GM12878 (cell line): ENCODE measurements around the gene GNAI2. TPM values are rescaled to one million over a fixed set of nuclear protein-coding genes. Genes with fewer than 3 reads are reported as not detected.

Experiments used
- ATAC-seq: fragments of 200-7000 bp; cut with Tn5 transposase; 3 replicates; pipeline ENCODE4 v1.9.1; 2020; ENCODE audit warnings: mild to moderate bottlenecking, moderate library complexity
- BruUV-seq: library from RNA; stranded (reverse); fragments of 400-500 nt; replicated peaks from 2 replicates; lab custom pipeline; 2021; lab: Mats Ljungman, UMichigan
- CTCF ChIA-PET: fragments of 300-600 bp; sonication (Branson Sonifier 250); formaldehyde crosslinking; extraction: SDS; loops from one replicate; lab custom pipeline; 2021; ENCODE audit warnings: inconsistent platforms; lab: Yijun Ruan, JAX
- POLR2A ChIA-PET: fragments of 350-600 bp; formaldehyde crosslinking; extraction: SDS; loops from one replicate; lab custom pipeline; 2021; ENCODE audit warnings: inconsistent platforms; lab: Charles Lee
- RAD21 ChIA-PET: fragments of 300-600 bp; sonication (Branson Sonifier 250); formaldehyde crosslinking; loops from one replicate; lab custom pipeline; 2023; ENCODE audit warnings: antibody characterized with exemption; ENCODE audit not compliant: unreplicated experiment; lab: Charles Lee
- SMC1A ChIA-PET: fragments of 300-600 bp; sonication (Branson Sonifier 250); formaldehyde crosslinking; loops from one replicate; lab custom pipeline; 2023; ENCODE audit not compliant: unreplicated experiment, uncharacterized antibody; lab: Charles Lee
- DNase-seq: peaks from one replicate; pipeline ENCODE4 v3.0.0-alpha.2; 2011; ENCODE audit warnings: low read depth, low spot score
- FAIRE-seq: peaks from 3 replicates; lab custom pipeline; 2011; peaks lifted over from hg19 to GRCh38; lab: Jason Lieb, UNC
- H2AFZ ChIP-seq: 2 replicates; pipeline ENCODE4 v1.6.0; 2011; ENCODE audit warnings: low read depth, low read length, control low read depth; ENCODE audit not compliant: control insufficient read depth
- H3K27ac ChIP-seq: 2 replicates; pipeline ENCODE4 v1.5.1; 2011; ENCODE audit warnings: control low read depth; ENCODE audit not compliant: control insufficient read depth, insufficient read depth
- H3K27me3 ChIP-seq, 2 experiments: replicated peaks in 1 of 2; 2 replicates each; pipeline versions ENCODE4 v1.6.0 to v1.6.1; 2011; ENCODE audit warnings: low read length in 1 of 2; ENCODE audit not compliant: control insufficient read depth in 2 of 2, insufficient read depth in 2 of 2
- H3K36me3 ChIP-seq, 2 experiments: 2 replicates each; pipeline ENCODE4 v1.5.1; 2011; ENCODE audit warnings: low read length in 1 of 2; ENCODE audit not compliant: control insufficient read depth in 2 of 2, insufficient read depth in 2 of 2
- H3K4me1 ChIP-seq: 2 replicates; pipeline ENCODE4 v1.6.1; 2011; ENCODE audit warnings: mild to moderate bottlenecking, low read length, moderate library complexity, mixed read lengths; ENCODE audit not compliant: control insufficient read depth, insufficient read depth
- H3K4me2 ChIP-seq: 2 replicates; pipeline ENCODE4 v1.6.0; 2011; ENCODE audit warnings: control low read depth; ENCODE audit not compliant: control insufficient read depth, insufficient read depth
- H3K4me3 ChIP-seq: fragments of 200-600 bp; sonication (generic); 2 replicates; pipeline ENCODE4 v1.5.1; 2016
- H3K79me2 ChIP-seq: 2 replicates; pipeline ENCODE4 v1.6.0; 2011; ENCODE audit warnings: low read length; ENCODE audit not compliant: control insufficient read depth, insufficient read depth
- H3K9ac ChIP-seq: 2 replicates; pipeline ENCODE4 v1.8.0; 2011; ENCODE audit warnings: low read length, control low read depth, mixed read lengths; ENCODE audit not compliant: control insufficient read depth, insufficient read depth
- H3K9me3 ChIP-seq: replicated peaks from 3 replicates; pipeline ENCODE4 v1.5.1; 2011; ENCODE audit warnings: mild to moderate bottlenecking, low read length; ENCODE audit not compliant: control insufficient read depth, insufficient read depth
- H4K20me1 ChIP-seq: 2 replicates; pipeline ENCODE4 v1.6.0; 2011; ENCODE audit not compliant: control insufficient read depth, insufficient read depth
- ASH2L ChIP-seq: fragments of 300-600, 200-600 bp; sonication (generic); IDR thresholded peaks from 2 replicates; pipeline ENCODE4 v1.6.1; 2017; ENCODE audit warnings: low read depth, mild to moderate bottlenecking, borderline replicate concordance
- CBX5 ChIP-seq: sonication (generic); IDR thresholded peaks from 2 replicates; pipeline ENCODE4 v1.6.1; 2016; ENCODE audit warnings: low read depth, moderate library complexity, mild to moderate bottlenecking, inconsistent platforms
- KAT2A ChIP-seq: conservative IDR thresholded peaks from 2 replicates; pipeline ENCODE4 v1.6.1; 2011; ENCODE audit warnings: low read depth, low read length; ENCODE audit not compliant: control insufficient read depth
- PAX5 ChIP-seq: IDR thresholded peaks from 2 replicates; pipeline ENCODE4 v1.6.1; 2011; ENCODE audit warnings: low read depth, low read length, borderline replicate concordance
- POLR2A ChIP-seq: IDR thresholded peaks from 2 replicates; pipeline ENCODE4 v1.6.1; 2011; ENCODE audit warnings: low read depth, mild to moderate bottlenecking, low read length
- POU2F2 ChIP-seq: IDR thresholded peaks from 3 replicates; pipeline ENCODE4 v1.6.1; 2011; ENCODE audit warnings: low read depth, mild to moderate bottlenecking, low read length, borderline replicate concordance
- RB1 ChIP-seq: fragments of 450-650 bp; formaldehyde crosslinking; IDR thresholded peaks from 2 replicates; pipeline ENCODE4 v1.6.1; 2017; ENCODE audit warnings: mild to moderate bottlenecking, borderline replicate concordance
- RBBP5 ChIP-seq: fragments of 200-600 bp; sonication (generic); conservative IDR thresholded peaks from 2 replicates; pipeline ENCODE4 v1.6.1; 2016
- RCOR1 ChIP-seq: conservative IDR thresholded peaks from 2 replicates; pipeline ENCODE4 v1.6.1; 2012; ENCODE audit warnings: low read depth, low read length, improper control_type of control experiment
- SPI1 ChIP-seq: IDR thresholded peaks from 2 replicates; pipeline ENCODE4 v1.6.1; 2011; ENCODE audit warnings: low read depth, mild to moderate bottlenecking, low read length, moderate library complexity, borderline replicate concordance; ENCODE audit not compliant: insufficient read depth
- TBL1XR1 ChIP-seq: IDR thresholded peaks from 2 replicates; pipeline ENCODE4 v1.6.1; 2012; ENCODE audit warnings: low read depth, low read length, improper control_type of control experiment
- USF1 ChIP-seq: IDR thresholded peaks from 2 replicates; pipeline ENCODE4 v1.6.1; 2011; ENCODE audit warnings: borderline replicate concordance, low read depth, mild to moderate bottlenecking, moderate library complexity, mixed read lengths, low read length; ENCODE audit not compliant: insufficient read depth; ENCODE audit errors: extremely low read length
- WGBS: methylation state at CpG from one replicate; pipeline ENCODE4 v1.1.6; 2016; ENCODE audit warnings: low lambda C conversion rate; ENCODE audit not compliant: insufficient replicate concordance, insufficient coverage; ENCODE audit errors: missing lambda C conversion rate; 5-methylcytosine and 5-hydroxymethylcytosine counted together
- in situ Hi-C: fragments of 300-500 bp; cut with MboI; formaldehyde crosslinking; loops from 9 replicates; pipeline ENCODE4 v1.14.3; 2018; ENCODE audit warnings: mixed read lengths
- intact Hi-C: fragments of 100-400 bp; cut with micrococcal nuclease; formaldehyde crosslinking; loops from one replicate; pipeline ENCODE4 v1.14.2; 2022; ENCODE audit not compliant: unreplicated experiment
- polyA plus RNA-seq, 11 experiments: library from polyadenylated mRNA; depleted of rRNA in 4 of 11; unstranded in 6 of 11; stranded (reverse) in 5 of 11; fragments of >200 nt; fragmentation: Nextera tagmentation in 4 of 11; fragmentation: Illumina TruSeq in 1 of 11; extraction: Ambion mirVana in 4 of 11; extraction: Trizol in 1 of 11; gene quantifications; 1 replicate in 1 of 11; 2 replicates in 10 of 11; pipeline versions ENCODE4 v1.2.1 to v1.2.3, GENCODE V29; 2011 to 2016; ENCODE audit warnings: inconsistent platforms in 2 of 11, missing spikeins in 2 of 11, low read depth in 1 of 11
- total RNA-seq, 4 experiments: library from RNA; depleted of rRNA in 3 of 4; stranded (reverse); fragments of >200 nt in 3 of 4; fragmentation: Illumina TruSeq in 1 of 4; extraction: Trizol in 1 of 4; gene quantifications; 2 replicates each; pipeline versions ENCODE4 v1.2.1 to v1.2.3, GENCODE V29; 2013 to 2021
- TF ChIP-seq, protein P1 (sequence below): fragments of 450-650 bp; formaldehyde crosslinking; IDR thresholded peaks from 2 replicates; pipeline ENCODE4 v1.4.0; 2022; ENCODE audit warnings: mild to moderate bottlenecking, moderate library complexity
- TF ChIP-seq, protein P2 (sequence below): IDR thresholded peaks from 2 replicates; pipeline ENCODE4 v1.6.1; 2012; ENCODE audit warnings: low read depth, low read length, improper control_type of control experiment
- TF ChIP-seq, protein P3 (sequence below): fragments of 450-650 bp; IDR thresholded peaks from 2 replicates; pipeline ENCODE4 v1.6.1; 2017; ENCODE audit warnings: mild to moderate bottlenecking, moderate library complexity

GNAI2 gene
- total and polyA plus RNA-seq, 10 of the 15 experiments (the other 5 are each of a cell fraction or from before 2014, with no cell fraction given), result 5.0 to 346 (median 237) TPM

DNA sequence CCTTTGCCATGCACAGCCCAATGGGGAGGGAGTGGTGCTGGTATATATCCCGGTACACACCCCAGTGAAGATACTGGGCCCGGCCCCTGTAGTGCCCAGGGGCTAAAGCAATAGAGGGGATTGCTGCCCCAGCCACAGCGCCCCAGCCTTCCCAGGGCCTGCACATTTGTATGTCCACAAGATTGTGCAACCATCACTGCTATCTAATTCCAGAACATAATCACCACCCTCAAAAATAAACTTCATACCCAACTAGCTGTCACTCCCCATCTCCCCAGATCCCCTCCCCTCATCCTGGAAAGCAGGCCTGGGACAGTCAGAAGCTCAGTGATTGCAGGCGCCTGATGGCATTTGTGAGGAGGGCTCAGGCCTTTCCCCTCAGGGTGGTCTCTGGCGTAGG, 13.5 kb downstream of the GNAI2 start:
- H3K79me2 ChIP-seq, result peaks cover 57% of the 10 kb centered on the region
- peaks cover 29 to 39% of the 10 kb centered on the region in 2 experiments for H3K36me3 ChIP-seq
- H3K4me3 ChIP-seq, result no peak overlapping the region
- intact Hi-C loops, result no loop called here
- ChIA-PET CTCF (interaction anchor here (1.8 kb wide), 2 partner anchors 22 to 57 kb away, joined by 4 to 9 read pairs; partner anchors contain the start of gene GNAT1), SMC1A (interaction anchor here (1.3 kb wide), 1 partner anchor 55 kb away, joined by 3 read pairs; no protein-coding TSS in a partner anchor), RAD21 (interaction anchor here (4.1 kb wide), 1 partner anchor 21 kb away, joined by 73 read pairs; no protein-coding TSS in a partner anchor), POLR2A (no interaction called here)
- no peak for TF ChIP-seq SPI1
- TF ChIP-seq, protein P1, sequence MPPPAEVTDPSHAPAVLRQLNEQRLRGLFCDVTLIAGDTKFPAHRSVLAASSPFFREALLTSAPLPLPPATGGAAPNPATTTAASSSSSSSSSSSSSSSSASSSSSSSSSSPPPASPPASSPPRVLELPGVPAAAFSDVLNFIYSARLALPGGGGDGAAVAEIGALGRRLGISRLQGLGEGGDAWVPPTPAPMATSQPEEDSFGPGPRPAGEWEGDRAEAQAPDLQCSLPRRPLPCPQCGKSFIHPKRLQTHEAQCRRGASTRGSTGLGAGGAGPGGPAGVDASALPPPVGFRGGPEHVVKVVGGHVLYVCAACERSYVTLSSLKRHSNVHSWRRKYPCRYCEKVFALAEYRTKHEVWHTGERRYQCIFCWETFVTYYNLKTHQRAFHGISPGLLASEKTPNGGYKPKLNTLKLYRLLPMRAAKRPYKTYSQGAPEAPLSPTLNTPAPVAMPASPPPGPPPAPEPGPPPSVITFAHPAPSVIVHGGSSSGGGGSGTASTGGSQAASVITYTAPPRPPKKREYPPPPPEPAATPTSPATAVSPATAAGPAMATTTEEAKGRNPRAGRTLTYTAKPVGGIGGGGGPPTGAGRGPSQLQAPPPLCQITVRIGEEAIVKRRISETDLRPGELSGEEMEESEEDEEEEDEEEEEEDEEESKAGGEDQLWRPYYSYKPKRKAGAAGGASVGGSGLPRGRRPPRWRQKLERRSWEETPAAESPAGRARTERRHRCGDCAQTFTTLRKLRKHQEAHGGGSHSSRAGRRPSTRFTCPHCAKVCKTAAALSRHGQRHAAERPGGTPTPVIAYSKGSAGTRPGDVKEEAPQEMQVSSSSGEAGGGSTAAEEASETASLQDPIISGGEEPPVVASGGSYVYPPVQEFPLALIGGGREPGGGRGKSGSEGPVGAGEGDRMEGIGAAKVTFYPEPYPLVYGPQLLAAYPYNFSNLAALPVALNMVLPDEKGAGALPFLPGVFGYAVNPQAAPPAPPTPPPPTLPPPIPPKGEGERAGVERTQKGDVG (CRISPR knock-in tag), result no peak
- no peak for TF ChIP-seq RBBP5
- no peak for TF ChIP-seq RCOR1
- TF ChIP-seq TBL1XR1, result no peak
- no peak for TF ChIP-seq POU2F2
- TF ChIP-seq RB1, result no peak
- no peak for TF ChIP-seq CBX5
- TF ChIP-seq PAX5, result no peak
- no peak for TF ChIP-seq ASH2L
- no peak for TF ChIP-seq POLR2A
- TF ChIP-seq, protein P2, sequence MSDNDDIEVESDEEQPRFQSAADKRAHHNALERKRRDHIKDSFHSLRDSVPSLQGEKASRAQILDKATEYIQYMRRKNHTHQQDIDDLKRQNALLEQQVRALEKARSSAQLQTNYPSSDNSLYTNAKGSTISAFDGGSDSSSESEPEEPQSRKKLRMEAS, result no peak
- no peak for TF ChIP-seq KAT2A
- TF ChIP-seq, protein P3, sequence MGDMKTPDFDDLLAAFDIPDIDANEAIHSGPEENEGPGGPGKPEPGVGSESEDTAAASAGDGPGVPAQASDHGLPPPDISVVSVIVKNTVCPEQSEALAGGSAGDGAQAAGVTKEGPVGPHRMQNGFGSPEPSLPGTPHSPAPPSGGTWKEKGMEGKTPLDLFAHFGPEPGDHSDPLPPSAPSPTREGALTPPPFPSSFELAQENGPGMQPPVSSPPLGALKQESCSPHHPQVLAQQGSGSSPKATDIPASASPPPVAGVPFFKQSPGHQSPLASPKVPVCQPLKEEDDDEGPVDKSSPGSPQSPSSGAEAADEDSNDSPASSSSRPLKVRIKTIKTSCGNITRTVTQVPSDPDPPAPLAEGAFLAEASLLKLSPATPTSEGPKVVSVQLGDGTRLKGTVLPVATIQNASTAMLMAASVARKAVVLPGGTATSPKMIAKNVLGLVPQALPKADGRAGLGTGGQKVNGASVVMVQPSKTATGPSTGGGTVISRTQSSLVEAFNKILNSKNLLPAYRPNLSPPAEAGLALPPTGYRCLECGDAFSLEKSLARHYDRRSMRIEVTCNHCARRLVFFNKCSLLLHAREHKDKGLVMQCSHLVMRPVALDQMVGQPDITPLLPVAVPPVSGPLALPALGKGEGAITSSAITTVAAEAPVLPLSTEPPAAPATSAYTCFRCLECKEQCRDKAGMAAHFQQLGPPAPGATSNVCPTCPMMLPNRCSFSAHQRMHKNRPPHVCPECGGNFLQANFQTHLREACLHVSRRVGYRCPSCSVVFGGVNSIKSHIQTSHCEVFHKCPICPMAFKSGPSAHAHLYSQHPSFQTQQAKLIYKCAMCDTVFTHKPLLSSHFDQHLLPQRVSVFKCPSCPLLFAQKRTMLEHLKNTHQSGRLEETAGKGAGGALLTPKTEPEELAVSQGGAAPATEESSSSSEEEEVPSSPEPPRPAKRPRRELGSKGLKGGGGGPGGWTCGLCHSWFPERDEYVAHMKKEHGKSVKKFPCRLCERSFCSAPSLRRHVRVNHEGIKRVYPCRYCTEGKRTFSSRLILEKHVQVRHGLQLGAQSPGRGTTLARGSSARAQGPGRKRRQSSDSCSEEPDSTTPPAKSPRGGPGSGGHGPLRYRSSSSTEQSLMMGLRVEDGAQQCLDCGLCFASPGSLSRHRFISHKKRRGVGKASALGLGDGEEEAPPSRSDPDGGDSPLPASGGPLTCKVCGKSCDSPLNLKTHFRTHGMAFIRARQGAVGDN, result no peak
- no peak for TF ChIP-seq USF1
- no peak overlapping the region for H3K27ac ChIP-seq
- H3K9me3 ChIP-seq, result no peaks in the 10 kb centered on the region
- FAIRE-seq, result no peak
- H3K4me2 ChIP-seq, result no peak overlapping the region
- no peak for ATAC-seq
- no TSS peak for BruUV-seq
- peaks cover 22% of the 10 kb centered on the region for H3K4me1 ChIP-seq
- in situ Hi-C loops, result no loop called here
- WGBS, result 93% methylated on average over 5 of the region's 5 CpGs
- H3K9ac ChIP-seq, result no peak overlapping the region
- no peaks in the 10 kb centered on the region for H3K27me3 ChIP-seq
- H4K20me1 ChIP-seq, result peaks cover 20% of the 10 kb centered on the region
- H2AFZ ChIP-seq, result no peak overlapping the region
- no peak for DNase-seq
